Measurements from ENCODE around the gene SLC22A4.
A peak's percentile ranks its signal among the peaks of the same experiment; 100 is the strongest.

The SLC22A4 gene

GRCh38 chr5:132262882-132263547, 31.2 kb upstream of the SLC22A4 start:
- no peak for DNase-seq

- no peak for DNase-seq
These were observed 30.5 kb upstream of the SLC22A4 start for GRCh38 chr5:132263548-132264261.

GRCh38 chr5:132264546-132265335, 29.5 kb upstream of the SLC22A4 start:
- DNase-seq = no peak

GRCh38 chr5:132265336-132266030, 28.7 kb upstream of the SLC22A4 start:
- DNase-seq = no peak

GRCh38 chr5:132266031-132266835, 28.0 kb upstream of the SLC22A4 start:
- DNase-seq = no peak

GRCh38 chr5:132266836-132267160, 27.4 kb upstream of the SLC22A4 start:
- DNase-seq = no peak

- no peak for DNase-seq
These were observed 26.9 kb upstream of the SLC22A4 start for GRCh38 chr5:132267166-132267739.

- DNase-seq = no peak
These were observed 26.0 kb upstream of the SLC22A4 start for GRCh38 chr5:132267931-132268768.

- no peak for DNase-seq
These were observed 25.2 kb upstream of the SLC22A4 start for GRCh38 chr5:132268769-132269551.

GRCh38 chr5:132269635-132270334, 24.4 kb upstream of the SLC22A4 start:
- no peak for DNase-seq

GRCh38 chr5:132270335-132270665, 23.9 kb upstream of the SLC22A4 start:
- DNase-seq = no peak

- no peak for DNase-seq
These were observed 23.5 kb upstream of the SLC22A4 start for GRCh38 chr5:132270706-132271105.

- DNase-seq = no peak
These were observed 22.6 kb upstream of the SLC22A4 start for GRCh38 chr5:132271251-132272246.

GRCh38 chr5:132272311-132273210, 21.6 kb upstream of the SLC22A4 start:
- DNase-seq = peak; percentile 62 to 71

- no peak for DNase-seq
These were observed 20.6 kb upstream of the SLC22A4 start for GRCh38 chr5:132273631-132274030.

GRCh38 chr5:132274050-132274792, 20.0 kb upstream of the SLC22A4 start:
- no peak for DNase-seq

All from AML-193 (cell line).